HG03060 (cell line): ENCODE data around the gene FAM111A.

Source experiments
- ATAC-seq: cut with Tn5 transposase; IDR thresholded peaks from one replicate; pipeline ENCODE4 v1.9.1; 2021; ENCODE audit warnings: low read depth, moderate number of reproducible peaks; ENCODE audit not compliant: unreplicated experiment

Gene FAM111A

GRCh38 chr11:59197991-59198390 lies 55.3 kb downstream of the FAM111A start:
- no peak for ATAC-seq

- ATAC-seq = no peak
Observed at GRCh38 chr11:59198726-59199125, 56.1 kb downstream of the FAM111A start.

- ATAC-seq = peak; percentile 49
Observed at GRCh38 chr11:59199546-59200422, 57.1 kb downstream of the FAM111A start.

GRCh38 chr11:59200423-59200746 lies 57.7 kb downstream of the FAM111A start:
- ATAC-seq = no peak

- ATAC-seq = no peak
Observed at GRCh38 chr11:59201353-59201752, 58.7 kb downstream of the FAM111A start.
